SIG-M5 treated with dmso at 0.1 percent for 504 hours (cell line): ENCODE measurements around the gene TMEM63A.

Experiments used
- DNase-seq: peaks from one replicate; lab custom pipeline; 2025; ENCODE audit not compliant: unreplicated experiment; lab: John Stamatoyannopoulos, UW

Gene TMEM63A

GRCh38 chr1:225886159-225887029, 4.2 kb upstream of the TMEM63A start:
- no peak for DNase-seq

GRCh38 chr1:225885336-225885735, 3.2 kb upstream of the TMEM63A start:
- peak; percentile 86 for DNase-seq

GRCh38 chr1:225883616-225884265, 1.6 kb upstream of the TMEM63A start:
- DNase-seq: no peak

- DNase-seq: peak; percentile 25
Measured at GRCh38 chr1:225882694-225883615, 775 bp upstream of the TMEM63A start.

- no peak for DNase-seq
Measured at GRCh38 chr1:225881081-225881958, 860 bp downstream of the TMEM63A start.

- DNase-seq: no peak
Measured at GRCh38 chr1:225880636-225881035, 1.5 kb downstream of the TMEM63A start.

GRCh38 chr1:225880222-225880588, 2.0 kb downstream of the TMEM63A start:
- DNase-seq: no peak

- DNase-seq: no peak
Measured at GRCh38 chr1:225879521-225880221, 2.5 kb downstream of the TMEM63A start.

- DNase-seq: no peak
Measured at GRCh38 chr1:225878282-225878681, 3.9 kb downstream of the TMEM63A start.

GRCh38 chr1:225877580-225877979, 4.6 kb downstream of the TMEM63A start:
- peak; percentile 61 for DNase-seq

- no peak for DNase-seq
Measured at GRCh38 chr1:225876900-225877510, 5.2 kb downstream of the TMEM63A start.

GRCh38 chr1:225875044-225875815, 7.0 kb downstream of the TMEM63A start:
- peak; percentile 45 for DNase-seq

- DNase-seq: no peak
Measured at GRCh38 chr1:225874431-225874830, 7.7 kb downstream of the TMEM63A start.

- no peak for DNase-seq
Measured at GRCh38 chr1:225873281-225873850, 8.8 kb downstream of the TMEM63A start.

GRCh38 chr1:225872075-225872430, 10.1 kb downstream of the TMEM63A start:
- no peak for DNase-seq

GRCh38 chr1:225871359-225872074, 10.7 kb downstream of the TMEM63A start:
- DNase-seq: no peak

- DNase-seq: no peak
Measured at GRCh38 chr1:225870911-225871310, 11.3 kb downstream of the TMEM63A start.
